GM12878 (cell line): ENCODE results near the gene FOXP1. TPM values are rescaled to one million over a fixed set of nuclear protein-coding genes. Genes with fewer than 3 reads are reported as not detected.

Source experiments
- ATAC-seq: fragments of 200-7000 bp; cut with Tn5 transposase; 3 replicates; pipeline ENCODE4 v1.9.1; 2020; ENCODE audit warnings: mild to moderate bottlenecking, moderate library complexity
- BruUV-seq: library from RNA; stranded (reverse); fragments of 400-500 nt; replicated peaks from 2 replicates; lab custom pipeline; 2021; lab: Mats Ljungman, UMichigan
- CTCF ChIA-PET: fragments of 300-600 bp; sonication (Branson Sonifier 250); formaldehyde crosslinking; extraction: SDS; loops from one replicate; lab custom pipeline; 2021; ENCODE audit warnings: inconsistent platforms; lab: Yijun Ruan, JAX
- POLR2A ChIA-PET: fragments of 350-600 bp; formaldehyde crosslinking; extraction: SDS; loops from one replicate; lab custom pipeline; 2021; ENCODE audit warnings: inconsistent platforms; lab: Charles Lee
- RAD21 ChIA-PET: fragments of 300-600 bp; sonication (Branson Sonifier 250); formaldehyde crosslinking; loops from one replicate; lab custom pipeline; 2023; ENCODE audit warnings: antibody characterized with exemption; ENCODE audit not compliant: unreplicated experiment; lab: Charles Lee
- SMC1A ChIA-PET: fragments of 300-600 bp; sonication (Branson Sonifier 250); formaldehyde crosslinking; loops from one replicate; lab custom pipeline; 2023; ENCODE audit not compliant: unreplicated experiment, uncharacterized antibody; lab: Charles Lee
- DNase-seq: peaks from one replicate; pipeline ENCODE4 v3.0.0-alpha.2; 2011; ENCODE audit warnings: low read depth, low spot score
- FAIRE-seq: peaks from 3 replicates; lab custom pipeline; 2011; peaks lifted over from hg19 to GRCh38; lab: Jason Lieb, UNC
- H2AFZ ChIP-seq: 2 replicates; pipeline ENCODE4 v1.6.0; 2011; ENCODE audit warnings: low read depth, low read length, control low read depth; ENCODE audit not compliant: control insufficient read depth
- H3K27ac ChIP-seq: 2 replicates; pipeline ENCODE4 v1.5.1; 2011; ENCODE audit warnings: control low read depth; ENCODE audit not compliant: control insufficient read depth, insufficient read depth
- H3K27me3 ChIP-seq, 2 experiments: replicated peaks in 1 of 2; 2 replicates each; pipeline versions ENCODE4 v1.6.0 to v1.6.1; 2011; ENCODE audit warnings: low read length in 1 of 2; ENCODE audit not compliant: control insufficient read depth in 2 of 2, insufficient read depth in 2 of 2
- H3K36me3 ChIP-seq, 2 experiments: 2 replicates each; pipeline ENCODE4 v1.5.1; 2011; ENCODE audit warnings: low read length in 1 of 2; ENCODE audit not compliant: control insufficient read depth in 2 of 2, insufficient read depth in 2 of 2
- H3K4me1 ChIP-seq: 2 replicates; pipeline ENCODE4 v1.6.1; 2011; ENCODE audit warnings: mild to moderate bottlenecking, low read length, moderate library complexity, mixed read lengths; ENCODE audit not compliant: control insufficient read depth, insufficient read depth
- H3K4me2 ChIP-seq: 2 replicates; pipeline ENCODE4 v1.6.0; 2011; ENCODE audit warnings: control low read depth; ENCODE audit not compliant: control insufficient read depth, insufficient read depth
- H3K4me3 ChIP-seq: fragments of 200-600 bp; sonication (generic); 2 replicates; pipeline ENCODE4 v1.5.1; 2016
- H3K79me2 ChIP-seq: 2 replicates; pipeline ENCODE4 v1.6.0; 2011; ENCODE audit warnings: low read length; ENCODE audit not compliant: control insufficient read depth, insufficient read depth
- H3K9ac ChIP-seq: 2 replicates; pipeline ENCODE4 v1.8.0; 2011; ENCODE audit warnings: low read length, control low read depth, mixed read lengths; ENCODE audit not compliant: control insufficient read depth, insufficient read depth
- H3K9me3 ChIP-seq: replicated peaks from 3 replicates; pipeline ENCODE4 v1.5.1; 2011; ENCODE audit warnings: mild to moderate bottlenecking, low read length; ENCODE audit not compliant: control insufficient read depth, insufficient read depth
- H4K20me1 ChIP-seq: 2 replicates; pipeline ENCODE4 v1.6.0; 2011; ENCODE audit not compliant: control insufficient read depth, insufficient read depth
- E2F4 ChIP-seq: IDR thresholded peaks from 2 replicates; pipeline ENCODE4 v1.6.1; 2012; ENCODE audit warnings: low read depth, low read length, improper control_type of control experiment
- EED ChIP-seq: sonication (generic); IDR thresholded peaks from 2 replicates; pipeline ENCODE4 v1.6.1; 2016; ENCODE audit warnings: antibody characterized with exemption, low read depth
- ETV6 ChIP-seq, 2 experiments: fragments of 450-650 bp in 1 of 2; IDR thresholded peaks in 1 of 2; conservative IDR thresholded peaks in 1 of 2; 2 replicates each; pipeline ENCODE4 v1.6.1; 2014; ENCODE audit warnings: antibody characterized with exemption in 1 of 2, borderline replicate concordance in 1 of 2, low read depth in 1 of 2, mild to moderate bottlenecking in 1 of 2, moderate library complexity in 1 of 2
- SIN3A ChIP-seq: IDR thresholded peaks from 2 replicates; pipeline ENCODE4 v1.6.1; 2012; ENCODE audit warnings: low read depth, low read length, improper control_type of control experiment
- ZBTB11 ChIP-seq: fragments of 450-650 bp; formaldehyde crosslinking; IDR thresholded peaks from 2 replicates; pipeline ENCODE4 v1.5.0; 2022; ENCODE audit warnings: mild to moderate bottlenecking, missing genetic modification characterization
- WGBS: methylation state at CpG from one replicate; pipeline ENCODE4 v1.1.6; 2016; ENCODE audit warnings: low lambda C conversion rate; ENCODE audit not compliant: insufficient replicate concordance, insufficient coverage; ENCODE audit errors: missing lambda C conversion rate; 5-methylcytosine and 5-hydroxymethylcytosine counted together
- in situ Hi-C: fragments of 300-500 bp; cut with MboI; formaldehyde crosslinking; loops from 9 replicates; pipeline ENCODE4 v1.14.3; 2018; ENCODE audit warnings: mixed read lengths
- intact Hi-C: fragments of 100-400 bp; cut with micrococcal nuclease; formaldehyde crosslinking; loops from one replicate; pipeline ENCODE4 v1.14.2; 2022; ENCODE audit not compliant: unreplicated experiment
- polyA plus RNA-seq, 11 experiments: library from polyadenylated mRNA; depleted of rRNA in 4 of 11; unstranded in 6 of 11; stranded (reverse) in 5 of 11; fragments of >200 nt; fragmentation: Nextera tagmentation in 4 of 11; fragmentation: Illumina TruSeq in 1 of 11; extraction: Ambion mirVana in 4 of 11; extraction: Trizol in 1 of 11; gene quantifications; 1 replicate in 1 of 11; 2 replicates in 10 of 11; pipeline versions ENCODE4 v1.2.1 to v1.2.3, GENCODE V29; 2011 to 2016; ENCODE audit warnings: inconsistent platforms in 2 of 11, missing spikeins in 2 of 11, low read depth in 1 of 11
- total RNA-seq, 4 experiments: library from RNA; depleted of rRNA in 3 of 4; stranded (reverse); fragments of >200 nt in 3 of 4; fragmentation: Illumina TruSeq in 1 of 4; extraction: Trizol in 1 of 4; gene quantifications; 2 replicates each; pipeline versions ENCODE4 v1.2.1 to v1.2.3, GENCODE V29; 2013 to 2021
- TF ChIP-seq, protein P1 (sequence below): IDR thresholded peaks from 2 replicates; pipeline ENCODE4 v1.6.1; 2012; ENCODE audit warnings: low read length, inconsistent platforms
- TF ChIP-seq, protein P2 (sequence below): IDR thresholded peaks from 2 replicates; pipeline ENCODE4 v1.6.1; 2012; ENCODE audit warnings: improper control_type of control experiment, low read depth, low read length; ENCODE audit not compliant: insufficient replicate concordance

FOXP1 gene
- total and polyA plus RNA-seq, 10 of the 15 experiments (the other 5 are each of a cell fraction or from before 2014, with no cell fraction given): 0.05 to 1.6 (median 0.20) TPM; not detected in 1

- no peak for TF ChIP-seq ETV6 (conservative IDR thresholded peaks at IDR 0.05 in 1 of 2, IDR thresholded peaks at IDR 0.05 in 1 of 2; ENCODE audit: borderline replicate concordance in 1 of 2, low read depth in 1 of 2)
Measured at GRCh38 chr3:70963431-70964275, 619.9 kb downstream of the FOXP1 start (continued).

DNA sequence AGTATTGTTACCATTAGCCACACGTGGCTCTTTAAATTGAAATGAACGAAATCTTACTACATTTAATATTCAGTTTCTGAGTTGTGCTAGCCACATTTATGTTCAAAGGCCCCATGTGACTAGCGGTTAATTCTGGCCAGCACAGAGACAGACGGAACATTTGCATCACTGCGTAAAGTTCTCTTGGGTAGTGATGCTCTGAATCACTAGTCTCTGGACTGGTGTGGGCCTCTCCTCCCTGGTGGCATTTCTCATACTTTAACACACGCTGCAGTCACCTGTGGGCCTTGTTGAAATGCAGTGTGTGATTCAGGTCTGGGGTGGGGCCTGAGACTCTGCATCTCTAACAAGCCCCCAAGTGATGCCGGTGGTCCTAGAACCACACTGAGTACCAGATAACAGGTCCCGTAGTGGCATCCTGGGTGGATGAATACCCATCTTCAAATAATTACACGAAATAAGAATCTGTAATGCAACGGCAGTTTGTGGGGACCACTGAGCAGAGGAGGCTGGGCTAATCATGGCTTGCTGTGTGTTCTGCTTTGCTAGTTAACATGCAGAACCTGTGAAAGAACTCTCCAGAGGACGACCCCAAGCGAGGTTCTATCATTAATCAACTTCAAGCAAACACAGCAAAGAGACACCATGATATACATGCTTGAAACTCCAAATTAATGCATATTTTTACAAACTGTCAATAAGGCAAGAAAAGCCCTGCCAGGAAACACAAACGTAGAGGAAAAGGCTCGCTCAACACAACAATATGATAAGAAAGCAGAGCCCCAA, 623.8 kb downstream of the FOXP1 start:
- 41% methylated on average over 14 of the region's 14 CpGs for WGBS
- H3K27me3 ChIP-seq: no peaks in the 10 kb centered on the region
- intact Hi-C loops: no loop called here
- no peaks in the 10 kb centered on the region for H3K9me3 ChIP-seq
- ATAC-seq (no peak), DNase-seq (no peak), FAIRE-seq (no peak)
- H3K9ac ChIP-seq: no peak overlapping the region
- no TSS peak for BruUV-seq
- CTCF ChIA-PET: no interaction called here
- SMC1A ChIA-PET: no interaction called here
- no peaks in the 10 kb centered on the region for H3K79me2 ChIP-seq
- H3K27ac ChIP-seq: no peak overlapping the region
- POLR2A ChIA-PET: no interaction called here
- no peak overlapping the region for H3K4me2 ChIP-seq
- no peak overlapping the region for H3K4me3 ChIP-seq
- no peaks in the 10 kb centered on the region for H3K36me3 ChIP-seq
- no peak overlapping the region for H2AFZ ChIP-seq
- H3K4me1 ChIP-seq: no peaks in the 10 kb centered on the region
- in situ Hi-C loops: no loop called here
- RAD21 ChIA-PET: no interaction called here
- no peaks in the 10 kb centered on the region for H4K20me1 ChIP-seq
- TF ChIP-seq, protein P1, sequence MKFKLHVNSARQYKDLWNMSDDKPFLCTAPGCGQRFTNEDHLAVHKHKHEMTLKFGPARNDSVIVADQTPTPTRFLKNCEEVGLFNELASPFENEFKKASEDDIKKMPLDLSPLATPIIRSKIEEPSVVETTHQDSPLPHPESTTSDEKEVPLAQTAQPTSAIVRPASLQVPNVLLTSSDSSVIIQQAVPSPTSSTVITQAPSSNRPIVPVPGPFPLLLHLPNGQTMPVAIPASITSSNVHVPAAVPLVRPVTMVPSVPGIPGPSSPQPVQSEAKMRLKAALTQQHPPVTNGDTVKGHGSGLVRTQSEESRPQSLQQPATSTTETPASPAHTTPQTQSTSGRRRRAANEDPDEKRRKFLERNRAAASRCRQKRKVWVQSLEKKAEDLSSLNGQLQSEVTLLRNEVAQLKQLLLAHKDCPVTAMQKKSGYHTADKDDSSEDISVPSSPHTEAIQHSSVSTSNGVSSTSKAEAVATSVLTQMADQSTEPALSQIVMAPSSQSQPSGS: no peak
- TF ChIP-seq ZBTB11: no peak
- TF ChIP-seq, protein P2, sequence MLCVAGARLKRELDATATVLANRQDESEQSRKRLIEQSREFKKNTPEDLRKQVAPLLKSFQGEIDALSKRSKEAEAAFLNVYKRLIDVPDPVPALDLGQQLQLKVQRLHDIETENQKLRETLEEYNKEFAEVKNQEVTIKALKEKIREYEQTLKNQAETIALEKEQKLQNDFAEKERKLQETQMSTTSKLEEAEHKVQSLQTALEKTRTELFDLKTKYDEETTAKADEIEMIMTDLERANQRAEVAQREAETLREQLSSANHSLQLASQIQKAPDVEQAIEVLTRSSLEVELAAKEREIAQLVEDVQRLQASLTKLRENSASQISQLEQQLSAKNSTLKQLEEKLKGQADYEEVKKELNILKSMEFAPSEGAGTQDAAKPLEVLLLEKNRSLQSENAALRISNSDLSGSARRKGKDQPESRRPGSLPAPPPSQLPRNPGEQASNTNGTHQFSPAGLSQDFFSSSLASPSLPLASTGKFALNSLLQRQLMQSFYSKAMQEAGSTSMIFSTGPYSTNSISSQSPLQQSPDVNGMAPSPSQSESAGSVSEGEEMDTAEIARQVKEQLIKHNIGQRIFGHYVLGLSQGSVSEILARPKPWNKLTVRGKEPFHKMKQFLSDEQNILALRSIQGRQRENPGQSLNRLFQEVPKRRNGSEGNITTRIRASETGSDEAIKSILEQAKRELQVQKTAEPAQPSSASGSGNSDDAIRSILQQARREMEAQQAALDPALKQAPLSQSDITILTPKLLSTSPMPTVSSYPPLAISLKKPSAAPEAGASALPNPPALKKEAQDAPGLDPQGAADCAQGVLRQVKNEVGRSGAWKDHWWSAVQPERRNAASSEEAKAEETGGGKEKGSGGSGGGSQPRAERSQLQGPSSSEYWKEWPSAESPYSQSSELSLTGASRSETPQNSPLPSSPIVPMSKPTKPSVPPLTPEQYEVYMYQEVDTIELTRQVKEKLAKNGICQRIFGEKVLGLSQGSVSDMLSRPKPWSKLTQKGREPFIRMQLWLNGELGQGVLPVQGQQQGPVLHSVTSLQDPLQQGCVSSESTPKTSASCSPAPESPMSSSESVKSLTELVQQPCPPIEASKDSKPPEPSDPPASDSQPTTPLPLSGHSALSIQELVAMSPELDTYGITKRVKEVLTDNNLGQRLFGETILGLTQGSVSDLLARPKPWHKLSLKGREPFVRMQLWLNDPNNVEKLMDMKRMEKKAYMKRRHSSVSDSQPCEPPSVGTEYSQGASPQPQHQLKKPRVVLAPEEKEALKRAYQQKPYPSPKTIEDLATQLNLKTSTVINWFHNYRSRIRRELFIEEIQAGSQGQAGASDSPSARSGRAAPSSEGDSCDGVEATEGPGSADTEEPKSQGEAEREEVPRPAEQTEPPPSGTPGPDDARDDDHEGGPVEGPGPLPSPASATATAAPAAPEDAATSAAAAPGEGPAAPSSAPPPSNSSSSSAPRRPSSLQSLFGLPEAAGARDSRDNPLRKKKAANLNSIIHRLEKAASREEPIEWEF: no peak
- TF ChIP-seq SIN3A: no peak
- TF ChIP-seq EED: no peak
- no peak for TF ChIP-seq E2F4
